HepG2 (cell line): ENCODE data around the gene ITGA7. TPM values are rescaled to one million over a fixed set of nuclear protein-coding genes. Genes with fewer than 3 reads are reported as not detected.
A peak's percentile ranks its signal among the peaks of the same experiment; 100 is the strongest.

Experiments
- ASH2L ChIP-seq: fragments of 300-600, 200-600 bp; sonication (generic); IDR thresholded peaks from 2 replicates; pipeline ENCODE4 v1.7.0; 2017; ENCODE audit warnings: low read depth, mild to moderate bottlenecking, moderate library complexity, mixed read lengths, low read length; ENCODE audit not compliant: insufficient read length
- ATF3 ChIP-seq: sonication (generic); formaldehyde crosslinking; IDR thresholded peaks from 2 replicates; pipeline ENCODE4 v1.4.0; 2020; ENCODE audit warnings: missing genetic modification reagents
- BORCS8-MEF2B ChIP-seq: sonication (generic); formaldehyde crosslinking; IDR thresholded peaks from 2 replicates; pipeline ENCODE4 v1.8.0; 2022; ENCODE audit warnings: mild to moderate bottlenecking, missing genetic modification reagents
- EZH2 ChIP-seq: conservative IDR thresholded peaks from 2 replicates; pipeline ENCODE4 v1.6.1; 2012; ENCODE audit warnings: mild to moderate bottlenecking, low read depth, low read length, moderate library complexity
- GLI4 ChIP-seq: sonication (generic); formaldehyde crosslinking; IDR thresholded peaks from 2 replicates; pipeline ENCODE4 v1.5.1; 2020; ENCODE audit warnings: missing genetic modification reagents, mild to moderate bottlenecking, moderate library complexity, borderline replicate concordance
- HMGA1 ChIP-seq: sonication (generic); formaldehyde crosslinking; conservative IDR thresholded peaks from 2 replicates; pipeline ENCODE4 v1.4.0; 2020; ENCODE audit warnings: missing genetic modification reagents
- IRF9 ChIP-seq: sonication (generic); formaldehyde crosslinking; IDR thresholded peaks from 2 replicates; pipeline ENCODE4 v1.8.0; 2022; ENCODE audit warnings: missing genetic modification reagents, mild to moderate bottlenecking, borderline replicate concordance
- KAT7 ChIP-seq: IDR thresholded peaks from 2 replicates; pipeline ENCODE4 v1.6.1; 2018; ENCODE audit warnings: borderline replicate concordance, missing compliant biosample characterization
- MED8 ChIP-seq: sonication (generic); formaldehyde crosslinking; IDR thresholded peaks from 2 replicates; pipeline ENCODE4 v1.8.1; 2023; ENCODE audit warnings: mild to moderate bottlenecking, missing genetic modification reagents; ENCODE audit not compliant: insufficient replicate concordance
- MIXL1 ChIP-seq: IDR thresholded peaks from 2 replicates; pipeline ENCODE4 v1.6.1; 2016
- PHB2 ChIP-seq: fragments of 450-650 bp; IDR thresholded peaks from 2 replicates; pipeline ENCODE4 v1.6.1; 2018; ENCODE audit not compliant: partially characterized antibody
- REL ChIP-seq: sonication (generic); formaldehyde crosslinking; conservative IDR thresholded peaks from 2 replicates; pipeline ENCODE4 v1.8.0; 2022; ENCODE audit warnings: mild to moderate bottlenecking, missing genetic modification reagents, moderate library complexity
- TAF1 ChIP-seq: sonication (generic); formaldehyde crosslinking; IDR thresholded peaks from 2 replicates; pipeline ENCODE4 v1.4.0; 2020; ENCODE audit warnings: missing genetic modification reagents
- TGIF2 ChIP-seq: IDR thresholded peaks from 2 replicates; pipeline ENCODE4 v1.6.1; 2016; ENCODE audit warnings: control low read depth, missing compliant biosample characterization
- TIGD3 ChIP-seq: sonication (generic); formaldehyde crosslinking; IDR thresholded peaks from 2 replicates; pipeline ENCODE4 v1.5.1; 2020; ENCODE audit warnings: mild to moderate bottlenecking, missing genetic modification reagents, borderline replicate concordance
- TOPORS ChIP-seq: sonication (generic); formaldehyde crosslinking; IDR thresholded peaks from 2 replicates; pipeline ENCODE4 v1.8.0; 2023; ENCODE audit warnings: mild to moderate bottlenecking, missing genetic modification reagents
- ZMYM4 ChIP-seq: sonication (generic); formaldehyde crosslinking; IDR thresholded peaks from 2 replicates; pipeline ENCODE4 v1.8.1; 2023; ENCODE audit warnings: mild to moderate bottlenecking, missing genetic modification reagents
- ZNF34 ChIP-seq: sonication (generic); formaldehyde crosslinking; IDR thresholded peaks from 2 replicates; pipeline ENCODE4 v1.4.0; 2020; ENCODE audit warnings: mild to moderate bottlenecking, missing genetic modification reagents, borderline replicate concordance
- ZNF383 ChIP-seq: sonication (generic); formaldehyde crosslinking; IDR thresholded peaks from 2 replicates; pipeline ENCODE4 v1.4.0; 2020; ENCODE audit warnings: missing genetic modification reagents, mild to moderate bottlenecking, borderline replicate concordance
- ZNF496 ChIP-seq: sonication (generic); formaldehyde crosslinking; IDR thresholded peaks from 2 replicates; pipeline ENCODE4 v1.8.1; 2023; ENCODE audit warnings: mild to moderate bottlenecking, moderate library complexity, missing genetic modification reagents; ENCODE audit not compliant: insufficient replicate concordance
- ZNF713 ChIP-seq: sonication (generic); formaldehyde crosslinking; IDR thresholded peaks from 2 replicates; pipeline ENCODE4 v1.4.0; 2020; ENCODE audit warnings: mild to moderate bottlenecking, missing genetic modification reagents
- ZSCAN25 ChIP-seq: sonication (generic); formaldehyde crosslinking; IDR thresholded peaks from 2 replicates; pipeline ENCODE4 v1.8.0; 2022; ENCODE audit warnings: mild to moderate bottlenecking, missing genetic modification reagents
- polyA plus RNA-seq, 8 experiments: library from polyadenylated mRNA; depleted of rRNA in 3 of 8; stranded (reverse) in 7 of 8; unstranded in 1 of 8; fragments of >200 nt; fragmentation: Illumina TruSeq in 4 of 8; extraction: Trizol in 4 of 8; gene quantifications; 2 replicates each; pipeline versions ENCODE4 v1.2.1 to v1.2.3, GENCODE V29; 2011 to 2016; ENCODE audit warnings: low read depth in 4 of 8, missing spikeins in 1 of 8, mixed read lengths in 1 of 8; ENCODE audit not compliant: insufficient read depth in 1 of 8
- total RNA-seq, 5 experiments: library from RNA; depleted of rRNA; stranded (reverse); fragments of >200 nt; fragmentation: Illumina TruSeq; extraction: Trizol; gene quantifications; 2 replicates each; pipeline ENCODE4 v1.2.3, GENCODE V29; 2016; ENCODE audit warnings: low read depth in 1 of 5
- TF ChIP-seq, protein P1 (sequence below), 2 experiments: fragments of 450-650 bp in 1 of 2; sonication (generic) in 1 of 2; formaldehyde crosslinking; IDR thresholded peaks; 2 replicates each; pipeline versions ENCODE4 v1.5.0 to v1.8.0; 2020 to 2022; ENCODE audit warnings: mild to moderate bottlenecking in 1 of 2, missing genetic modification reagents in 1 of 2
- TF ChIP-seq, protein P2 (sequence below): sonication (generic); formaldehyde crosslinking; IDR thresholded peaks from 2 replicates; pipeline ENCODE4 v1.8.1; 2023; ENCODE audit warnings: mild to moderate bottlenecking, missing genetic modification reagents, borderline replicate concordance
- TF ChIP-seq, protein P3 (sequence below): sonication (generic); formaldehyde crosslinking; IDR thresholded peaks from 2 replicates; pipeline ENCODE4 v1.8.1; 2023; ENCODE audit warnings: missing genetic modification reagents, mild to moderate bottlenecking, borderline replicate concordance

ITGA7 gene
- total and polyA plus RNA-seq, 2 of the 13 experiments (the other 11 are each of a cell fraction or from before 2014, with no cell fraction given), result 0.65 to 0.75 TPM

- TF ChIP-seq, protein P1, sequence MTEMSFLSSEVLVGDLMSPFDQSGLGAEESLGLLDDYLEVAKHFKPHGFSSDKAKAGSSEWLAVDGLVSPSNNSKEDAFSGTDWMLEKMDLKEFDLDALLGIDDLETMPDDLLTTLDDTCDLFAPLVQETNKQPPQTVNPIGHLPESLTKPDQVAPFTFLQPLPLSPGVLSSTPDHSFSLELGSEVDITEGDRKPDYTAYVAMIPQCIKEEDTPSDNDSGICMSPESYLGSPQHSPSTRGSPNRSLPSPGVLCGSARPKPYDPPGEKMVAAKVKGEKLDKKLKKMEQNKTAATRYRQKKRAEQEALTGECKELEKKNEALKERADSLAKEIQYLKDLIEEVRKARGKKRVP (CRISPR knock-in tag; IDR thresholded peaks at IDR 0.05), result no peak
- TF ChIP-seq EZH2, result no peak
- TF ChIP-seq KAT7 (CRISPR knock-in tag), result no peak; the same call in 1 of the 2 replicates
- TF ChIP-seq TAF1, result peak; percentile 88
- TF ChIP-seq TOPORS (CRISPR knock-in tag), result no peak
- TF ChIP-seq ATF3, result no peak
- peak; percentile 58; the same call in 1 of the 2 replicates for TF ChIP-seq IRF9 (CRISPR knock-in tag)
- TF ChIP-seq, protein P2, sequence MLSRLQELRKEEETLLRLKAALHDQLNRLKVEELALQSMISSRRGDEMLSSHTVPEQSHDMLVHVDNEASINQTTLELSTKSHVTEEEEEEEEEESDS (CRISPR knock-in tag), result no peak
- peak; percentile 49 for TF ChIP-seq ASH2L
- TF ChIP-seq ZNF496 (CRISPR knock-in tag), result no peak
- no peak for TF ChIP-seq PHB2
- no peak for TF ChIP-seq ZNF34 (CRISPR knock-in tag)
- TF ChIP-seq MED8 (CRISPR knock-in tag), result no peak
- TF ChIP-seq ZNF383 (CRISPR knock-in tag), result no peak
- no peak for TF ChIP-seq ZNF713
- TF ChIP-seq REL (CRISPR knock-in tag), result 0 out of 2 replicates have a peak, but pooled peaks have one; percentile 15
- 0 out of 2 replicates have a peak, but pooled peaks have one; percentile 47 for TF ChIP-seq MIXL1 (CRISPR knock-in tag)
- no peak for TF ChIP-seq GLI4 (CRISPR knock-in tag)
- TF ChIP-seq ZSCAN25 (CRISPR knock-in tag), result peak; percentile 75; the same call in 1 of the 2 replicates
- TF ChIP-seq HMGA1 (CRISPR knock-in tag), result no peak
- TF ChIP-seq TGIF2 (CRISPR knock-in tag), result no peak
- TF ChIP-seq ZMYM4 (CRISPR knock-in tag), result peak; percentile 67
- no peak for TF ChIP-seq TIGD3 (CRISPR knock-in tag)
- TF ChIP-seq, protein P3, sequence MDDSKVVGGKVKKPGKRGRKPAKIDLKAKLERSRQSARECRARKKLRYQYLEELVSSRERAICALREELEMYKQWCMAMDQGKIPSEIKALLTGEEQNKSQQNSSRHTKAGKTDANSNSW (CRISPR knock-in tag), result no peak
- TF ChIP-seq BORCS8-MEF2B (CRISPR knock-in tag), result peak; percentile 17; the same call in 1 of the 2 replicates
Observed at GRCh38 chr12:55681142-55682077, 26.3 kb downstream of the ITGA7 start (continued).
